Muscle layer of duodenum (tissue), 2 donors: Measurements from ENCODE around the gene USP48.
"Not testable (repeated sequence)": the region's sequence is repeated elsewhere in the genome, so short reads cannot be mapped to it uniquely, and the experiment has no call there.

Source experiments
- H3K27ac ChIP-seq: one replicate; pipeline ENCODE4 v1.7.0; 2013; ENCODE audit warnings: mild to moderate bottlenecking, low read length
- H3K27me3 ChIP-seq: one replicate; pipeline ENCODE4 v1.7.0; 2013; ENCODE audit warnings: low read depth, mild to moderate bottlenecking, control low read depth, low read length
- H3K36me3 ChIP-seq, 2 donors: one replicate each; pipeline ENCODE4 v1.7.0; 2013; ENCODE audit warnings: low read length in 2 of 2, control low read depth in 1 of 2, mild to moderate bottlenecking in 1 of 2; ENCODE audit not compliant: insufficient read depth in 2 of 2, control insufficient read depth in 1 of 2
- H3K4me1 ChIP-seq, 2 donors: one replicate each; pipeline ENCODE4 v1.7.0; 2013; ENCODE audit warnings: low read length in 2 of 2, mild to moderate bottlenecking in 2 of 2, control low read depth in 1 of 2, moderate library complexity in 1 of 2; ENCODE audit not compliant: insufficient read depth in 2 of 2, control insufficient read depth in 1 of 2
- H3K4me3 ChIP-seq, 2 donors: one replicate each; pipeline ENCODE4 v1.7.0; 2013; ENCODE audit warnings: low read length in 2 of 2, low read depth in 1 of 2, mild to moderate bottlenecking in 1 of 2
- H3K9me3 ChIP-seq, 2 donors: one replicate each; pipeline ENCODE4 v1.7.0; 2013; ENCODE audit warnings: low read length in 2 of 2, control low read depth in 1 of 2, mild to moderate bottlenecking in 1 of 2; ENCODE audit not compliant: control insufficient read depth in 1 of 2
- donor health status: healthy.

The USP48 gene

GRCh38 chr1:21783679-21784603, 992 bp upstream of the USP48 start:
- Histone ChIP-seq H3K9me3 (no peaks in the 10 kb centered on the region), H3K27ac (peak overlapping the region; percentile 100), H3K4me3 (peak overlapping the region; percentile 90 to 100), H3K4me1 (peaks cover 3 to 9% of the 10 kb centered on the region in 2 donors), H3K36me3 (peaks cover 0 to 4% of the 10 kb centered on the region in 2 donors), H3K27me3 (no peaks in the 10 kb centered on the region)

- Histone ChIP-seq H3K36me3 (peaks cover 0 to 4% of the 10 kb centered on the region in 2 donors), H3K4me1 (peaks cover 3 to 9% of the 10 kb centered on the region in 2 donors), H3K9me3 (no peaks in the 10 kb centered on the region), H3K4me3 (peak overlapping the region; percentile 90 to 100), H3K27me3 (no peaks in the 10 kb centered on the region), H3K27ac (peak overlapping the region; percentile 95)
Measured at GRCh38 chr1:21782349-21782867, 541 bp downstream of the USP48 start.

- peak overlapping the region; percentile 90 to 100 for H3K4me3 ChIP-seq
- H3K36me3 ChIP-seq: peaks cover 0 to 4% of the 10 kb centered on the region in 2 donors
- peak overlapping the region; percentile 95 for H3K27ac ChIP-seq
- H3K27me3 ChIP-seq: no peaks in the 10 kb centered on the region
- H3K4me1 ChIP-seq: peaks cover 3 to 9% of the 10 kb centered on the region in 2 donors
- no peaks in the 10 kb centered on the region for H3K9me3 ChIP-seq
Measured at GRCh38 chr1:21781815-21782348, 1.1 kb downstream of the USP48 start.

GRCh38 chr1:21779613-21780521, 3.1 kb downstream of the USP48 start:
- Histone ChIP-seq H3K4me1 (peaks cover 3 to 9% of the 10 kb centered on the region in 2 donors), H3K27me3 (no peaks in the 10 kb centered on the region), H3K36me3 (peaks cover 0 to 4% of the 10 kb centered on the region in 2 donors), H3K27ac (no peak overlapping the region), H3K9me3 (no peaks in the 10 kb centered on the region), H3K4me3 (no peak overlapping the region)

GRCh38 chr1:21778405-21778727, 4.6 kb downstream of the USP48 start:
- Histone ChIP-seq H3K36me3 (peaks cover 0 to 4% of the 10 kb centered on the region in 2 donors), H3K4me3 (no peak overlapping the region), H3K4me1 (peaks cover 3 to 9% of the 10 kb centered on the region in 2 donors), H3K27ac (no peak overlapping the region), H3K27me3 (no peaks in the 10 kb centered on the region), H3K9me3 (no peaks in the 10 kb centered on the region)

GRCh38 chr1:21776925-21777324, 6.0 kb downstream of the USP48 start:
- not testable (repeated sequence) for H3K36me3 ChIP-seq, H3K9me3 ChIP-seq, H3K4me1 ChIP-seq, H3K27ac ChIP-seq, H3K4me3 ChIP-seq, H3K27me3 ChIP-seq

- H3K36me3 ChIP-seq: no peaks in the 10 kb centered on the region
- no peak overlapping the region for H3K27ac ChIP-seq
- H3K27me3 ChIP-seq: no peaks in the 10 kb centered on the region
- H3K4me3 ChIP-seq: no peak overlapping the region
- H3K4me1 ChIP-seq: peaks cover under 1 to 3% of the 10 kb centered on the region in 2 donors
- H3K9me3 ChIP-seq: no peaks in the 10 kb centered on the region
Measured at GRCh38 chr1:21775985-21776562, 6.9 kb downstream of the USP48 start.

GRCh38 chr1:21775550-21775914, 7.4 kb downstream of the USP48 start:
- Histone ChIP-seq H3K27me3 (no peaks in the 10 kb centered on the region), H3K9me3 (no peaks in the 10 kb centered on the region), H3K4me3 (no peak overlapping the region), H3K36me3 (no peaks in the 10 kb centered on the region), H3K4me1 (peaks cover 0 to 3% of the 10 kb centered on the region in 2 donors), H3K27ac (no peak overlapping the region)

GRCh38 chr1:21774835-21775549, 8.0 kb downstream of the USP48 start:
- no peaks in the 10 kb centered on the region for H3K27me3 ChIP-seq
- H3K36me3 ChIP-seq: no peaks in the 10 kb centered on the region
- H3K4me1 ChIP-seq: peaks cover 0 to 3% of the 10 kb centered on the region in 2 donors
- no peaks in the 10 kb centered on the region for H3K9me3 ChIP-seq
- H3K27ac ChIP-seq: no peak overlapping the region
- no peak overlapping the region for H3K4me3 ChIP-seq

- Histone ChIP-seq H3K4me1 (no peaks in the 10 kb centered on the region), H3K9me3 (no peaks in the 10 kb centered on the region), H3K36me3 (no peaks in the 10 kb centered on the region), H3K27ac (no peak overlapping the region), H3K4me3 (no peak overlapping the region), H3K27me3 (no peaks in the 10 kb centered on the region)
Measured at GRCh38 chr1:21773585-21773984, 9.4 kb downstream of the USP48 start.
